BLaER1 (cell line): ENCODE data around the gene CAMTA2.
"Not testable (repeated sequence)": the region's sequence is repeated elsewhere in the genome, so short reads cannot be mapped to it uniquely, and the experiment has no call there.

Source experiments
- H3K27ac ChIP-seq: shearing (Covaris generic); formaldehyde crosslinking; 2 replicates; pipeline ENCODE4 v1.8.1; 2022
- H3K27me3 ChIP-seq: shearing (Covaris generic); formaldehyde crosslinking; 2 replicates; pipeline ENCODE4 v1.8.1; 2022
- H3K36me3 ChIP-seq: shearing (Covaris generic); formaldehyde crosslinking; 2 replicates; pipeline ENCODE4 v1.8.1; 2022
- H3K4me1 ChIP-seq: shearing (Covaris generic); formaldehyde crosslinking; 2 replicates; pipeline ENCODE4 v1.8.1; 2022
- H3K4me2 ChIP-seq: shearing (Covaris generic); formaldehyde crosslinking; 2 replicates; pipeline ENCODE4 v1.8.1; 2022
- H3K4me3 ChIP-seq: shearing (Covaris generic); formaldehyde crosslinking; 2 replicates; pipeline ENCODE4 v1.8.1; 2022
- H3K9ac ChIP-seq: shearing (Covaris generic); formaldehyde crosslinking; 2 replicates; pipeline ENCODE4 v1.8.1; 2022
- H3K9me3 ChIP-seq: shearing (Covaris generic); formaldehyde crosslinking; 2 replicates; pipeline ENCODE4 v1.8.1; 2022
- H4K20me1 ChIP-seq: shearing (Covaris generic); formaldehyde crosslinking; 2 replicates; pipeline ENCODE4 v1.8.1; 2022
- Cebpa-rat ChIP-seq: shearing (Covaris generic); IDR thresholded peaks from 2 replicates; pipeline ENCODE4 v1.8.1; 2022

CAMTA2 gene, protein sequence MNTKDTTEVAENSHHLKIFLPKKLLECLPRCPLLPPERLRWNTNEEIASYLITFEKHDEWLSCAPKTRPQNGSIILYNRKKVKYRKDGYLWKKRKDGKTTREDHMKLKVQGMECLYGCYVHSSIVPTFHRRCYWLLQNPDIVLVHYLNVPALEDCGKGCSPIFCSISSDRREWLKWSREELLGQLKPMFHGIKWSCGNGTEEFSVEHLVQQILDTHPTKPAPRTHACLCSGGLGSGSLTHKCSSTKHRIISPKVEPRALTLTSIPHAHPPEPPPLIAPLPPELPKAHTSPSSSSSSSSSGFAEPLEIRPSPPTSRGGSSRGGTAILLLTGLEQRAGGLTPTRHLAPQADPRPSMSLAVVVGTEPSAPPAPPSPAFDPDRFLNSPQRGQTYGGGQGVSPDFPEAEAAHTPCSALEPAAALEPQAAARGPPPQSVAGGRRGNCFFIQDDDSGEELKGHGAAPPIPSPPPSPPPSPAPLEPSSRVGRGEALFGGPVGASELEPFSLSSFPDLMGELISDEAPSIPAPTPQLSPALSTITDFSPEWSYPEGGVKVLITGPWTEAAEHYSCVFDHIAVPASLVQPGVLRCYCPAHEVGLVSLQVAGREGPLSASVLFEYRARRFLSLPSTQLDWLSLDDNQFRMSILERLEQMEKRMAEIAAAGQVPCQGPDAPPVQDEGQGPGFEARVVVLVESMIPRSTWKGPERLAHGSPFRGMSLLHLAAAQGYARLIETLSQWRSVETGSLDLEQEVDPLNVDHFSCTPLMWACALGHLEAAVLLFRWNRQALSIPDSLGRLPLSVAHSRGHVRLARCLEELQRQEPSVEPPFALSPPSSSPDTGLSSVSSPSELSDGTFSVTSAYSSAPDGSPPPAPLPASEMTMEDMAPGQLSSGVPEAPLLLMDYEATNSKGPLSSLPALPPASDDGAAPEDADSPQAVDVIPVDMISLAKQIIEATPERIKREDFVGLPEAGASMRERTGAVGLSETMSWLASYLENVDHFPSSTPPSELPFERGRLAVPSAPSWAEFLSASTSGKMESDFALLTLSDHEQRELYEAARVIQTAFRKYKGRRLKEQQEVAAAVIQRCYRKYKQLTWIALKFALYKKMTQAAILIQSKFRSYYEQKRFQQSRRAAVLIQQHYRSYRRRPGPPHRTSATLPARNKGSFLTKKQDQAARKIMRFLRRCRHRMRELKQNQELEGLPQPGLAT

DNA sequence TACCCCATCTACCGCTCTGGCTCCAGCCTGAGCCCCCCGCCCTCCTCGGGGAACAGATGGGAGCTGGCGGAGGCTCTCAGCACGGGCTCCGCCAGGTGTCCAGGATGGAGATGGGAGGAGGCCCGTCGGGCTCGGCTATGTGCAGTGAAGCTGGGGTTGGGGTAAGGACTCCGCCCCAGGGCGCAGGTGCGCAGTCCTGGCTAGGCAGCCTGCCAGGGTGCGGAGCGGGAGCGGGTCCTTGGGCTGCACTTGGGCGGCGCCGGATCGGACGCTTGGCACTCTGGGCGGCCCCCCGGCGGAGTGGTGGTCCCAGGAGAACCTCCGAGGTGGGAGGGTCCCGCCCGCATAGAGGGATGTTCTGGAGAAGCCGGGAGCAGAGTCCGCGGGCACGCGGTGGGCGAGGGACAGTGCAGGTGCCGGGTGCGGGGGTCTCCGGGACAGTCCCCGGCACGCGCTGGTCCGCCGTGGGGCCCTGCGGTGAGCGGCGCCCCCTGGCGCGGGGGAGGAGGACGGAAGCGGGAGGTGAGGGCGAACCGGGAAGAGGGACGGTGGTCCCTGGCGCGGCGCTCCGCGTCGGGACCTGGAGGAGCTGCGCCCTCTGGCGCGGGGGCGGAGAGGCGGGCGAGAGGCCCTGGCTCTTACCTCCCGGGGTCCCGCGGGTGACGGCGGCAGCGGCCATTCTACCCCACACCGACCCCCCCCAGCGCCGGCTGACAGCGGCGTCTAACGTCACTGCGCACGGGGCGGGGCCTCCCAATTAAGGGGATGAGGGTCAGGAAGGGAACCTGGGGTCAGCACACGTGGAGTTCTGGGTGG lies at the start of gene CAMTA2:
Gene CAMTA2, minus strand, starts transcription at position 725 of the 816 bp plus-strand sequence. CDS start 1,453 bp downstream, outside the sequence.
- Histone ChIP-seq H3K9me3 (no peaks in the 10 kb centered on the region), H3K4me2 (peak within 1 kb of the TSS; percentile 98), H3K36me3 (peaks cover 8% of the 10 kb centered on the region), H4K20me1 (0 out of 2 replicates have a peak, but pooled peaks cover 6% of the 10 kb centered on the region), H3K27ac (peak within 1 kb of the TSS; percentile 94), H3K9ac (peak within 1 kb of the TSS; percentile 89), H3K4me1 (peaks cover 50% of the 10 kb centered on the region), H3K27me3 (no peaks in the 10 kb centered on the region), H3K4me3 (peak within 1 kb of the TSS; percentile 89)
- TF ChIP-seq Cebpa-rat: no peak

GRCh38 chr17:5035315-5035714 lies 47.8 kb upstream of the CAMTA2 start, which contains the start of gene SLC52A1:
TSS of gene SLC52A1 (minus strand) at chr17:5035426. CDS start at chr17:5034606, 820 bp downstream.
- H3K36me3 ChIP-seq: no peaks in the 10 kb centered on the region
- H4K20me1 ChIP-seq: no peaks in the 10 kb centered on the region
- H3K27me3 ChIP-seq: no peaks in the 10 kb centered on the region
- peaks cover 5% of the 10 kb centered on the region for H3K9me3 ChIP-seq
- peaks cover 27% of the 10 kb centered on the region for H3K4me1 ChIP-seq
- TF ChIP-seq Cebpa-rat: no peak
- H3K27ac ChIP-seq: no peak within 1 kb of the TSS
- H3K9ac ChIP-seq: no peak within 1 kb of the TSS
- H3K4me2 ChIP-seq: peak within 1 kb of the TSS; percentile 40
- H3K4me3 ChIP-seq: no peak within 1 kb of the TSS

GRCh38 chr17:5034651-5035050 lies 47.2 kb upstream of the CAMTA2 start:
- H3K36me3 ChIP-seq: no peaks in the 10 kb centered on the region
- no peak overlapping the region for H3K27ac ChIP-seq
- no peak for TF ChIP-seq Cebpa-rat
- H3K4me1 ChIP-seq: peaks cover 27% of the 10 kb centered on the region
- H3K9ac ChIP-seq: no peak overlapping the region
- no peak overlapping the region for H3K4me3 ChIP-seq
- no peaks in the 10 kb centered on the region for H3K9me3 ChIP-seq
- H3K4me2 ChIP-seq: no peak overlapping the region
- no peaks in the 10 kb centered on the region for H3K27me3 ChIP-seq
- H4K20me1 ChIP-seq: no peaks in the 10 kb centered on the region

- Histone ChIP-seq H3K4me3 (no peak overlapping the region), H3K4me1 (peaks cover 27% of the 10 kb centered on the region), H3K9me3 (no peaks in the 10 kb centered on the region), H3K9ac (no peak overlapping the region), H3K36me3 (no peaks in the 10 kb centered on the region), H3K27me3 (no peaks in the 10 kb centered on the region), H3K4me2 (no peak overlapping the region), H4K20me1 (no peaks in the 10 kb centered on the region), H3K27ac (no peak overlapping the region)
- TF ChIP-seq Cebpa-rat: no peak
These were observed 46.6 kb upstream of the CAMTA2 start for GRCh38 chr17:5034063-5034462.

DNA sequence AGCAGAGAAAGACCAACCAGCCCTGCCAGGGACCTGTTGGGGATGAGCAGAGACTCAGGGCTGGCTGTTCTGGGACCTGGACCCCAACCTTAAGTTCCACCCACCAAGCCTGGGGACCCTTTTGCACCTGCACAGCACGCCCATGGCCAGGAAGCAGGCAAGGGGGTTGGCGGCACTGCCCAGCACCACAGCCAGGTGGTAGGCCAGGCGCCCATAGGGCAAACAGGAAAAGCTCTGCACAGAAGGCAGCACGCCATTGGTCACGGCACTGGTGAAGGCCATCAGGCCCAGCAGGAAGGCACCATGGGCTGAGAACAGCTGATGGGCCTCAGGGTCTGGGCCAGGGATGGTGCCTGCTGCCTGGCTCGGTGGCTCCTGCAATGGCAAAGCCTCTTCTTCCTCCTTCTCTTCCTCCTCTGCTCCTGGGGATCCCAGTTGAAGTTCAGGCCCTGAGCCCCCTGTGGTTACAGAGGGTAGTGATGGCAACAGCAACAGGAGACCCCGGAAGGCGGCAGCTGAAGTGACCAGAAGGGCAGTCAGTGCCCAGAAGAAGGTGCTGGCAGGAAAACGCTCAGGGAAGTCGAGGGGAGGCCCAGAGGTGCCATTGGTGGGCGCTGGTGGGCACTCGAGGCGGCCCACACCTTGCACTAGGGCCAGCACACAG lies 46.0 kb upstream of the CAMTA2 start:
- Histone ChIP-seq H3K9ac (no peak overlapping the region), H3K4me3 (no peak overlapping the region), H3K36me3 (no peaks in the 10 kb centered on the region), H3K4me2 (0 out of 2 replicates have a peak overlapping the region, but pooled peaks have one; percentile 7), H3K27me3 (no peaks in the 10 kb centered on the region), H3K27ac (no peak overlapping the region), H3K4me1 (peaks cover 27% of the 10 kb centered on the region), H4K20me1 (no peaks in the 10 kb centered on the region), H3K9me3 (no peaks in the 10 kb centered on the region)
- no peak for TF ChIP-seq Cebpa-rat

GRCh38 chr17:5032865-5033264 lies 45.4 kb upstream of the CAMTA2 start:
- Histone ChIP-seq H3K36me3 (no peaks in the 10 kb centered on the region), H3K27ac (no peak overlapping the region), H3K27me3 (no peaks in the 10 kb centered on the region), H3K9ac (no peak overlapping the region), H3K9me3 (no peaks in the 10 kb centered on the region), H3K4me1 (peaks cover 27% of the 10 kb centered on the region), H3K4me3 (no peak overlapping the region), H3K4me2 (no peak overlapping the region), H4K20me1 (no peaks in the 10 kb centered on the region)
- no peak for TF ChIP-seq Cebpa-rat

- H3K27me3 ChIP-seq: no peaks in the 10 kb centered on the region
- H3K4me1 ChIP-seq: peaks cover 27% of the 10 kb centered on the region
- H3K27ac ChIP-seq: peak overlapping the region; percentile 39; the same call in 1 of the 2 replicates
- H3K9ac ChIP-seq: peak overlapping the region; percentile 57; the same call in 1 of the 2 replicates
- H3K4me3 ChIP-seq: peak overlapping the region; percentile 57
- H3K36me3 ChIP-seq: no peaks in the 10 kb centered on the region
- H4K20me1 ChIP-seq: no peaks in the 10 kb centered on the region
- H3K9me3 ChIP-seq: no peaks in the 10 kb centered on the region
- peak overlapping the region; percentile 83 for H3K4me2 ChIP-seq
- no peak for TF ChIP-seq Cebpa-rat
These were observed 44.0 kb upstream of the CAMTA2 start for GRCh38 chr17:5031365-5032082.

GRCh38 chr17:5030168-5030567 lies 42.7 kb upstream of the CAMTA2 start:
- not testable (repeated sequence) for H3K4me3 ChIP-seq, H3K36me3 ChIP-seq, H3K27me3 ChIP-seq, H3K9me3 ChIP-seq, H4K20me1 ChIP-seq, H3K9ac ChIP-seq, H3K27ac ChIP-seq, H3K4me2 ChIP-seq
- H3K4me1 ChIP-seq: peaks cover 23% of the 10 kb centered on the region
